Endothelial cell of umbilical vein (primary cell): Measurements from ENCODE around the gene ZNF428. TPM values are rescaled to one million over a fixed set of nuclear protein-coding genes. Genes with fewer than 3 reads are reported as not detected.

ENCODE experiments used
- BruUV-seq: library from RNA; stranded (reverse); fragments of 400-500 nt; replicated peaks from 2 replicates; lab custom pipeline; 2021; lab: Mats Ljungman, UMichigan
- CTCF ChIA-PET: fragments of 300-600, 350-600 bp; sonication (Branson Sonifier 250); formaldehyde crosslinking; loops from one replicate; lab custom pipeline; 2021; ENCODE audit warnings: antibody characterized with exemption, inconsistent platforms; lab: Charles Lee
- POLR2A ChIA-PET: fragments of 300-600, 350-600 bp; sonication (Branson Sonifier 250); formaldehyde crosslinking; loops from one replicate; lab custom pipeline; 2021; ENCODE audit warnings: antibody characterized with exemption, inconsistent platforms; lab: Charles Lee
- DNase-seq: peaks from one replicate; pipeline ENCODE4 v3.0.0-alpha.2; 2011; ENCODE audit warnings: low read depth, low spot score
- FAIRE-seq: peaks from 2 replicates; lab custom pipeline; 2011; peaks lifted over from hg19 to GRCh38; lab: Jason Lieb, UNC
- H2AFZ ChIP-seq: 2 replicates; pipeline ENCODE4 v1.6.0; 2012; ENCODE audit warnings: low read depth, low read length, control low read depth, inconsistent platforms
- H3K27ac ChIP-seq: 2 replicates; pipeline ENCODE4 v1.5.1; 2011; ENCODE audit warnings: low read depth, mild to moderate bottlenecking, control low read depth, low read length, moderate library complexity; ENCODE audit not compliant: insufficient read depth
- H3K27me3 ChIP-seq, 2 experiments: 2 replicates each; pipeline versions ENCODE4 v1.6.0 to v1.6.1; 2011; ENCODE audit warnings: low read length in 2 of 2, mixed read lengths in 1 of 2; ENCODE audit not compliant: control insufficient read depth in 2 of 2, insufficient read depth in 2 of 2
- H3K36me3 ChIP-seq, 2 experiments: 2 replicates in 1 of 2; 3 replicates in 1 of 2; pipeline ENCODE4 v1.5.1; 2011; ENCODE audit warnings: low read length in 2 of 2, mild to moderate bottlenecking in 1 of 2, moderate library complexity in 1 of 2; ENCODE audit not compliant: control insufficient read depth in 2 of 2, insufficient read depth in 2 of 2; ENCODE audit errors: extremely low read depth in 1 of 2
- H3K4me1 ChIP-seq: 3 replicates; pipeline ENCODE4 v1.5.1; 2011; ENCODE audit warnings: mild to moderate bottlenecking, low read length; ENCODE audit not compliant: control insufficient read depth, insufficient read depth; ENCODE audit errors: extremely low read depth
- H3K4me2 ChIP-seq: 2 replicates; pipeline ENCODE4 v1.6.1; 2011; ENCODE audit warnings: low read length, control low read depth, mixed read lengths; ENCODE audit not compliant: insufficient read depth
- H3K4me3 ChIP-seq, 3 experiments: fragments of 200-600 bp in 1 of 3; sonication (generic), shearing (Covaris generic) in 1 of 3; replicated peaks in 1 of 3; 2 replicates each; pipeline ENCODE4 v1.5.1; 2011 to 2016; ENCODE audit warnings: control low read depth in 3 of 3, low read length in 3 of 3, mild to moderate bottlenecking in 2 of 3, inconsistent platforms in 1 of 3, low read depth in 1 of 3, moderate library complexity in 1 of 3; ENCODE audit not compliant: insufficient read depth in 1 of 3
- H3K79me2 ChIP-seq: 2 replicates; pipeline ENCODE4 v1.6.0; 2012; ENCODE audit warnings: low read length, inconsistent platforms; ENCODE audit not compliant: control insufficient read depth, insufficient read depth
- H3K9ac ChIP-seq: replicated peaks from 2 replicates; pipeline ENCODE3; 2011; ENCODE audit warnings: low read length, control low read depth; ENCODE audit not compliant: insufficient read depth; ENCODE audit errors: extremely low read depth
- H3K9me1 ChIP-seq: replicated peaks from 3 replicates; pipeline ENCODE4 v1.6.0; 2011; ENCODE audit warnings: mild to moderate bottlenecking, low read length; ENCODE audit not compliant: control insufficient read depth, insufficient read depth; ENCODE audit errors: extremely low read depth
- H3K9me3 ChIP-seq: replicated peaks from 2 replicates; pipeline ENCODE4 v1.5.1; 2012; ENCODE audit warnings: low read length, inconsistent platforms; ENCODE audit not compliant: control insufficient read depth, insufficient read depth
- H4K20me1 ChIP-seq: replicated peaks from 2 replicates; pipeline ENCODE3; 2011; ENCODE audit warnings: mild to moderate bottlenecking, low read length; ENCODE audit not compliant: control insufficient read depth, insufficient read depth; ENCODE audit errors: extremely low read depth
- EZH2 ChIP-seq: IDR thresholded peaks from 2 replicates; pipeline ENCODE4 v1.6.1; 2012; ENCODE audit warnings: borderline replicate concordance, low read depth, mild to moderate bottlenecking, moderate library complexity, low read length, inconsistent platforms; ENCODE audit not compliant: severe bottlenecking
- GATA2 ChIP-seq: IDR thresholded peaks from 2 replicates; pipeline ENCODE4 v1.7.0; 2011; ENCODE audit warnings: low read depth, mild to moderate bottlenecking, moderate library complexity, mixed read lengths, low read length; ENCODE audit not compliant: insufficient read length, insufficient read depth
- JUN ChIP-seq: IDR thresholded peaks from 2 replicates; pipeline ENCODE4 v1.6.1; 2011; ENCODE audit warnings: borderline replicate concordance, low read depth; ENCODE audit not compliant: insufficient read length, insufficient read depth
- MYC ChIP-seq: IDR thresholded peaks from one replicate; pipeline ENCODE4 v1.6.1; 2011; ENCODE audit warnings: mild to moderate bottlenecking, low read depth, low read length
- POLR2AphosphoS5 ChIP-seq: IDR thresholded peaks from 2 replicates; pipeline ENCODE4 v1.6.1; 2012; ENCODE audit warnings: low read depth, mild to moderate bottlenecking, control low read depth, low read length, moderate library complexity; ENCODE audit not compliant: insufficient read depth
- dilution Hi-C: fragments of 300-500 bp; cut with MboI; formaldehyde crosslinking; loops from one replicate; pipeline ENCODE4 v1.15.0; 2019; ENCODE audit warnings: low sequenced_read_pairs; ENCODE audit not compliant: extremely low pct_ligation_motif_present
- intact Hi-C: fragments of 100-400 bp; cut with micrococcal nuclease; formaldehyde crosslinking; loops from one replicate; pipeline ENCODE4 v1.10.0; 2022
- polyA plus RNA-seq, 4 experiments: library from polyadenylated mRNA; depleted of rRNA in 3 of 4; stranded (reverse) in 3 of 4; unstranded in 1 of 4; fragments of >200 nt; gene quantifications; 2 replicates each; pipeline versions ENCODE4 v1.2.1 to v1.2.3, GENCODE V29; 2011 to 2012; ENCODE audit warnings: missing spikeins in 1 of 4
- total RNA-seq: library from RNA; stranded (reverse); gene quantifications from 2 replicates; pipeline ENCODE4 v1.2.3, GENCODE V29; 2021
- TF ChIP-seq, protein P1 (sequence below): IDR thresholded peaks from 2 replicates; pipeline ENCODE4 v1.6.1; 2011; ENCODE audit not compliant: insufficient read depth, insufficient read length
- TF ChIP-seq, protein P2 (sequence below), 2 donors: IDR thresholded peaks; 1 replicate in 1 of 2; 2 replicates in 1 of 2; pipeline ENCODE4 v1.5.1; 2011; ENCODE audit warnings: low read length in 2 of 2, mild to moderate bottlenecking in 2 of 2, moderate library complexity in 2 of 2, control low read depth in 1 of 2, inconsistent platforms in 1 of 2, low read depth in 1 of 2; ENCODE audit not compliant: insufficient read depth in 1 of 2; ENCODE audit errors: extremely low read depth in 1 of 2

The ZNF428 gene
- total and polyA plus RNA-seq, 2 donors (not counting 3 experiments of a cell fraction or from before 2014, with no cell fraction given): 29.2 to 56.2 TPM

DNA sequence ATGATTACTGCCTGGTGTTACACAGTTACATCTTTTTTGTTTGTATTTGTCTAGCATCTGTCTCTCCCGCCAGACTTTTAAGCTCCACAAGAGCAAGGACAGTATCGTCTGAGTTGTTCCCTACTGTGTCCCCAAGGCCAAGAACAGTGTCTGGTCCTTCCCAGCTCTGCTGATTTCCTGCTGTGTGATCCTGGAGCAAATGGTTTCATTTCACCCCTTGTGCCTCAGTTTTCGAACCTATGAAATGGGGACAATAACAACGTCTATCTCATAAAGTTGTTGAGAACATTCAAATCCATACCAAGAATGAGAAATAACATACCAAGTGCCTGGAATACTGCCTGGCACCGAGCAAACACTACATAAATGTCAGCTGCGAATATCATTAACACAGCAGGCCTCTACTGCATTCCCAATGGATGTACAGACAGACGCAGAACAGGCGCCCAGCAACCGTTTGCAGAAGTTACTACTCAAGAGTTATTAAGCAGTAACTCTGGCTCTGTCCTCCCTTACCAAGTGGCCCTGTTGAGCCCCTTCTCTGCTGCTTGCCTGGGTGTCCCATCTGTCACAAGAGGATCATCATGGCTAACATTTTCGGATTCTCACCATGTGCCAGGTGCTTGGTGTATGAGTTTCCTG lies 55.5 kb downstream of the ZNF428 start:
- Histone ChIP-seq H4K20me1 (no peaks in the 10 kb centered on the region), H3K27me3 (no peaks in the 10 kb centered on the region), H3K79me2 (no peaks in the 10 kb centered on the region), H3K9me1 (no peaks in the 10 kb centered on the region), H3K4me2 (no peak overlapping the region), H2AFZ (no peak overlapping the region), H3K9ac (no peak overlapping the region), H3K4me3 (no peak overlapping the region), H3K27ac (no peak overlapping the region), H3K9me3 (no peaks in the 10 kb centered on the region), H3K36me3 (peaks cover 0 to 9% of the 10 kb centered on the region in 2 experiments), H3K4me1 (no peaks in the 10 kb centered on the region)
- TF ChIP-seq POLR2AphosphoS5 (no peak), JUN (no peak), MYC (no peak), EZH2 (no peak), GATA2 (no peak)
- TF ChIP-seq, protein P1, sequence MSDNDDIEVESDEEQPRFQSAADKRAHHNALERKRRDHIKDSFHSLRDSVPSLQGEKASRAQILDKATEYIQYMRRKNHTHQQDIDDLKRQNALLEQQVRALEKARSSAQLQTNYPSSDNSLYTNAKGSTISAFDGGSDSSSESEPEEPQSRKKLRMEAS: no peak
- TF ChIP-seq, protein P2, sequence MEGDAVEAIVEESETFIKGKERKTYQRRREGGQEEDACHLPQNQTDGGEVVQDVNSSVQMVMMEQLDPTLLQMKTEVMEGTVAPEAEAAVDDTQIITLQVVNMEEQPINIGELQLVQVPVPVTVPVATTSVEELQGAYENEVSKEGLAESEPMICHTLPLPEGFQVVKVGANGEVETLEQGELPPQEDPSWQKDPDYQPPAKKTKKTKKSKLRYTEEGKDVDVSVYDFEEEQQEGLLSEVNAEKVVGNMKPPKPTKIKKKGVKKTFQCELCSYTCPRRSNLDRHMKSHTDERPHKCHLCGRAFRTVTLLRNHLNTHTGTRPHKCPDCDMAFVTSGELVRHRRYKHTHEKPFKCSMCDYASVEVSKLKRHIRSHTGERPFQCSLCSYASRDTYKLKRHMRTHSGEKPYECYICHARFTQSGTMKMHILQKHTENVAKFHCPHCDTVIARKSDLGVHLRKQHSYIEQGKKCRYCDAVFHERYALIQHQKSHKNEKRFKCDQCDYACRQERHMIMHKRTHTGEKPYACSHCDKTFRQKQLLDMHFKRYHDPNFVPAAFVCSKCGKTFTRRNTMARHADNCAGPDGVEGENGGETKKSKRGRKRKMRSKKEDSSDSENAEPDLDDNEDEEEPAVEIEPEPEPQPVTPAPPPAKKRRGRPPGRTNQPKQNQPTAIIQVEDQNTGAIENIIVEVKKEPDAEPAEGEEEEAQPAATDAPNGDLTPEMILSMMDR (IDR thresholded peaks at IDR 0.05; ENCODE audit: extremely low read depth in 1 of 2, insufficient read depth in 1 of 2, low read depth in 1 of 2, low read length in 2 of 2): no peak
- no peak for DNase-seq
- BruUV-seq: no TSS peak
- dilution Hi-C loops: no loop called here
- ChIA-PET POLR2A (no interaction called here), CTCF (interaction anchor here (1.5 to 2.8 kb wide), 2 partner anchors 9 to 30 kb away, joined by 3 to 20 read pairs; no protein-coding TSS in a partner anchor)
- FAIRE-seq: no peak
- intact Hi-C loops: no loop called here
